Glutamatergic neuron (in vitro differentiated cells): ENCODE measurements around the gene PVALB. TPM values are rescaled to one million over a fixed set of nuclear protein-coding genes. Genes with fewer than 3 reads are reported as not detected.

Experiments used
- DNase-seq: peaks from one replicate; pipeline ENCODE4 v3.0.0; 2022
- H3K27ac Mint-ChIP-seq: one replicate; pipeline ENCODE4 v1.8.0; 2020; ENCODE audit warnings: mild to moderate bottlenecking, mixed read lengths, inconsistent platforms; ENCODE audit not compliant: unreplicated experiment
- H3K27me3 Mint-ChIP-seq: one replicate; pipeline ENCODE4 v1.8.0; 2020; ENCODE audit warnings: mild to moderate bottlenecking, moderate library complexity, mixed read lengths, inconsistent platforms; ENCODE audit not compliant: unreplicated experiment
- H3K36me3 Mint-ChIP-seq: one replicate; pipeline ENCODE4 v1.8.0; 2020; ENCODE audit warnings: mild to moderate bottlenecking, mixed read lengths, inconsistent platforms; ENCODE audit not compliant: unreplicated experiment
- H3K4me1 Mint-ChIP-seq: one replicate; pipeline ENCODE4 v1.8.0; 2020; ENCODE audit warnings: mild to moderate bottlenecking, low read depth, mixed read lengths, inconsistent platforms; ENCODE audit not compliant: unreplicated experiment
- H3K4me3 Mint-ChIP-seq: one replicate; pipeline ENCODE4 v1.8.0; 2020; ENCODE audit warnings: mild to moderate bottlenecking, mixed read lengths, inconsistent platforms; ENCODE audit not compliant: unreplicated experiment
- H3K9me3 Mint-ChIP-seq: one replicate; pipeline ENCODE4 v1.8.0; 2020; ENCODE audit warnings: mild to moderate bottlenecking, moderate library complexity, mixed read lengths, inconsistent platforms; ENCODE audit not compliant: unreplicated experiment
- total RNA-seq: library from RNA; stranded (reverse); fragmentation: NEBNext Ultra II Directional; extraction: Animal tissue kit (Norgen Biotek cat#: 25700); gene quantifications from one replicate; pipeline ENCODE4 v1.2.1, GENCODE V29; 2021; ENCODE audit not compliant: unreplicated experiment
- TF ChIP-seq, protein P1 (sequence below): fragments of 200-600 bp; sonication (generic); IDR thresholded peaks from one replicate; pipeline ENCODE4 v1.5.0; 2021; ENCODE audit not compliant: partially characterized antibody, unreplicated experiment

The PVALB gene
- total RNA-seq, 1 donor from 2014 or later: not detected

DNA sequence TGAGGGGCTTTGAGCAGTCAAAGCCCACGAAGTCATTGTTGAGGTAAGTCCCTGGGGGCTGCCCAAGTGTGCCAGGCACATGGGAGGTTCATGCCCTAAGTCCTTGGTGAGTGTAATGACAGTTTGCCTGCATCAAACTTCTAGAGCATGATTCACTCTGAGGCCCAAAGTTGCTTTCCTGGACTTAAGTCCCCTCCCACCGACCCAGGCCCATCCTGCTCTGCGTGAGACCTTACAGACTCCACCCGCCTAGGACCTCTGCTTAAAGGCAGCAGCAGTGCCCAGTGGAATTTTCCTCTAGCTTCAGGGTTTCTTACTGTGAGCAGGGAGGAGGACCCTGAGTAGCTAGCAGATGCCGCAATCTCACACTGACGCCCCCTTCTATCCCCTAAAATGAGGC lies 5.7 kb upstream of the PVALB start:
- no peak overlapping the region for H3K4me3 Mint-ChIP-seq
- no peak for DNase-seq
- peaks cover 2% of the 10 kb centered on the region for H3K4me1 Mint-ChIP-seq

DNA sequence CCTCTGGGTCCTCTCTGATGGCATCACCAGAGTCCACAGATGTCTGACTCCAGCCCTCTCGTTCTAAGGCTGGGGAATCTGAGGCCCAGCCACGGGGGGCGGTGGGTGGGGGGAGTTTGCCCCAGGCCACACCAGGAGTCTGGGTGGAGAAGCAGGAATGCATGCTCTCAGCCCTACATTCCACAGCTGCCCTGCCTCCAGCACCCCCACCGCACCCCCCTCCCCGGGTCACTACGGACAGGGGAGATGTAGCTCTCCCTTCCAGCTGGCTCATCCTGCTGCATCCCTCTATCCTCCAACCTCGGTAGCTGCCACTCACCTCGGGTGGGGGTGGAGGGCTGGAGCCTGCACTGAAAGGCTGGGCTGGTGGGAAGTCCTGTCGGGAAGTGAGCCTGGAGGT lies 2.3 kb upstream of the PVALB start:
- Mint-ChIP-seq H3K27me3 (peaks cover 5% of the 10 kb centered on the region), H3K27ac (no peak overlapping the region), H3K4me3 (no peak overlapping the region), H3K4me1 (peaks cover 3% of the 10 kb centered on the region), H3K9me3 (peaks cover 9% of the 10 kb centered on the region), H3K36me3 (no peaks in the 10 kb centered on the region)
- TF ChIP-seq, protein P1, sequence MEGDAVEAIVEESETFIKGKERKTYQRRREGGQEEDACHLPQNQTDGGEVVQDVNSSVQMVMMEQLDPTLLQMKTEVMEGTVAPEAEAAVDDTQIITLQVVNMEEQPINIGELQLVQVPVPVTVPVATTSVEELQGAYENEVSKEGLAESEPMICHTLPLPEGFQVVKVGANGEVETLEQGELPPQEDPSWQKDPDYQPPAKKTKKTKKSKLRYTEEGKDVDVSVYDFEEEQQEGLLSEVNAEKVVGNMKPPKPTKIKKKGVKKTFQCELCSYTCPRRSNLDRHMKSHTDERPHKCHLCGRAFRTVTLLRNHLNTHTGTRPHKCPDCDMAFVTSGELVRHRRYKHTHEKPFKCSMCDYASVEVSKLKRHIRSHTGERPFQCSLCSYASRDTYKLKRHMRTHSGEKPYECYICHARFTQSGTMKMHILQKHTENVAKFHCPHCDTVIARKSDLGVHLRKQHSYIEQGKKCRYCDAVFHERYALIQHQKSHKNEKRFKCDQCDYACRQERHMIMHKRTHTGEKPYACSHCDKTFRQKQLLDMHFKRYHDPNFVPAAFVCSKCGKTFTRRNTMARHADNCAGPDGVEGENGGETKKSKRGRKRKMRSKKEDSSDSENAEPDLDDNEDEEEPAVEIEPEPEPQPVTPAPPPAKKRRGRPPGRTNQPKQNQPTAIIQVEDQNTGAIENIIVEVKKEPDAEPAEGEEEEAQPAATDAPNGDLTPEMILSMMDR: no peak
- DNase-seq: no peak

More for the DNA sequence above, 5.7 kb upstream of the PVALB start:
- H3K36me3 Mint-ChIP-seq: no peaks in the 10 kb centered on the region
- H3K27me3 Mint-ChIP-seq: peaks cover 7% of the 10 kb centered on the region
- peaks cover 8% of the 10 kb centered on the region for H3K9me3 Mint-ChIP-seq
- no peak overlapping the region for H3K27ac Mint-ChIP-seq
- TF ChIP-seq, protein P1: no peak

DNA sequence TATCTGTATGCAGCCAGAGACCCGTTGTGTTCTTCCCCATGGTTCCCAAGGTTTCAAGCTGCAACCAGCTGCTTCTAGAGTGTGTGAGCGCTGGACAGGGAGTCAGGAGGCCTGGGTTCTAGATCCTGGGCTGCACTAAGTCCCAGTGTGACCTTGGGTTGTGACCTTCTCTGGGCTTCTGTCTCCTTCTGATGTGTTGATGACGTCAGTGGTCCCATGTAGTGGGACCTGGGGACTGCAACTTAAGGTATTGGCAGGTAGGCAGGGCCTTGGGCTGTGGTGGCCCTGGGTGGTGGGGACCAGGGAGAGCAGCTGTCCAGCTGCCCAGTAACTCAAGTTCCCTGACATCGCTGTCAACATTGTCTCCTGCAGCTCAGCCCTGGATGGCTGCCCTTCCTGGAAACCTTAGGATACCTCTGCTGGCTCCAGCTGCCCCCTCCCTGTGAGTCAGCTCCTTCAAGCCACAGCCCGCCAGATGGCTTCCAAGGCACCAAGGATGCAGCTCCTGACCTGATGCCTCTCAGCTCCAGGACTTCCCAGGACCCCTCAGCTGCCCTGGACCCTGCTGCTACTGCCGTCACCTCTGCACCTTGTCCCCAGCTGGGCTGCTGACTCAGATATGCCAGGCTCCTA lies 1.3 kb upstream of the PVALB start:
- peak; percentile 52 for DNase-seq
- Mint-ChIP-seq H3K4me1 (peaks cover 6% of the 10 kb centered on the region), H3K36me3 (no peaks in the 10 kb centered on the region), H3K27ac (no peak overlapping the region), H3K27me3 (peaks cover 7% of the 10 kb centered on the region), H3K4me3 (peak overlapping the region; percentile 74), H3K9me3 (peaks cover 9% of the 10 kb centered on the region)
- TF ChIP-seq, protein P1: no peak

DNA sequence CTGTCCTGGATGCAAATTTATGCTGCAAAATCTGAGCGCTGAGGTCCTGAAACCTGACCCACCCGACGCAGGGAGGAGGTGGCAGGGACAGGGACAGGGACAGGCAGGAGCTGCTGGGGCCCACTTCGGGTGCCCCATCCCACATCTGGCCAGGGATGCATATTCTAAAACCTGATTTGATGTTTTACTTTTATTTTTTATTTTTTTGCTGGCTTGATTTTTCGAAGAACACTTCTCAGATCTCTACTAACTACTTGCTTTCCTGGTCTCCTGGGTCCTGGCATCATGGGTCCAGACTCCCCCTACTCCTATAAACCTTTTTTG lies 652 bp upstream of the PVALB start:
- Mint-ChIP-seq H3K27me3 (peaks cover 7% of the 10 kb centered on the region), H3K4me1 (peaks cover 6% of the 10 kb centered on the region), H3K9me3 (peaks cover 11% of the 10 kb centered on the region), H3K4me3 (peak overlapping the region; percentile 74), H3K36me3 (no peaks in the 10 kb centered on the region), H3K27ac (no peak overlapping the region)
- TF ChIP-seq, protein P1: no peak
- DNase-seq: no peak

DNA sequence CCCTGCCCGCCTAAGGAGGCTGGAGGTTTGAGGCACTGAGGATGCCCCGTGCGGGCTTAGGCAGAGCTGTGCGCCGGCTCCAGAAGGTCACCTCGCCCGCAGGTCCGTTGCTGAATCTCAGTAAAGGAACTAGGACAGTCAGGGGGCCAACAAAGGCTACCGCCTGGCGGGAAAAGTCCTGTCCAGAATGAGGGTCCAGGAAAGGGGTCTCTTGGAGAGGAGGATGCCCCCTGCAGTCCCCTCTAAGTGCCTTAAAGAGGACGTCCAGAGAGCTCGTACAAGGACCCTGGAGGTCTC lies 548 bp downstream of the PVALB start:
- Mint-ChIP-seq H3K36me3 (no peaks in the 10 kb centered on the region), H3K9me3 (peaks cover 11% of the 10 kb centered on the region), H3K4me3 (no peak overlapping the region), H3K27me3 (peaks cover 7% of the 10 kb centered on the region), H3K4me1 (peaks cover 6% of the 10 kb centered on the region), H3K27ac (no peak overlapping the region)
- TF ChIP-seq, protein P1: no peak
- DNase-seq: no peak
